Astrocyte (in vitro differentiated cells and primary cell): ENCODE measurements around the gene EIF2B1.

ENCODE experiments used
- EZH2 ChIP-seq: IDR thresholded peaks from 2 replicates; pipeline ENCODE4 v1.6.1; 2012; ENCODE audit warnings: mild to moderate bottlenecking, low read length, inconsistent platforms; ENCODE audit not compliant: insufficient read depth
- TF ChIP-seq, protein P1 (sequence below): IDR thresholded peaks from 2 replicates; pipeline ENCODE4 v1.5.1; 2011; ENCODE audit warnings: low read depth, mild to moderate bottlenecking, inconsistent platforms, low read length, moderate library complexity; ENCODE audit not compliant: insufficient read depth

DNA sequence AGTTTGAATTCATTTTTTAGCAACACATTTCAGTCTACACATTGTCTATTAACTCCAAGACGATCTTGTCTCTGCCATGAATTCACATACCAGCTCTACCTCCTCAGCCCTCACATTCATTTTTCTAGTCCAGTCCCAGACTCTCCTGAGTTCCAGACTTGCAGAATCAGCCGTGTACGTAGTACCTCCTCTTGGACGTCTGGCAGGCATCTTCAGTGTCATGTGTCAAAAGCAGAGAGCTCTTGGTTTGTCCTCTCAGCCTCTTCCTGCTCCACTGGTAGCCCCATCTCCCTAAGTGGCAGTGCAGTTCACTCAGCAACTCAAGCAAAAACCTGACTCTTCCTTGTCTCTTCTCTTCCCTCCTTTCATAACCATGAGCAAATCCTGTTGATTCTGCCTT, 22.9 kb upstream of the EIF2B1 start:
- TF ChIP-seq, protein P1, sequence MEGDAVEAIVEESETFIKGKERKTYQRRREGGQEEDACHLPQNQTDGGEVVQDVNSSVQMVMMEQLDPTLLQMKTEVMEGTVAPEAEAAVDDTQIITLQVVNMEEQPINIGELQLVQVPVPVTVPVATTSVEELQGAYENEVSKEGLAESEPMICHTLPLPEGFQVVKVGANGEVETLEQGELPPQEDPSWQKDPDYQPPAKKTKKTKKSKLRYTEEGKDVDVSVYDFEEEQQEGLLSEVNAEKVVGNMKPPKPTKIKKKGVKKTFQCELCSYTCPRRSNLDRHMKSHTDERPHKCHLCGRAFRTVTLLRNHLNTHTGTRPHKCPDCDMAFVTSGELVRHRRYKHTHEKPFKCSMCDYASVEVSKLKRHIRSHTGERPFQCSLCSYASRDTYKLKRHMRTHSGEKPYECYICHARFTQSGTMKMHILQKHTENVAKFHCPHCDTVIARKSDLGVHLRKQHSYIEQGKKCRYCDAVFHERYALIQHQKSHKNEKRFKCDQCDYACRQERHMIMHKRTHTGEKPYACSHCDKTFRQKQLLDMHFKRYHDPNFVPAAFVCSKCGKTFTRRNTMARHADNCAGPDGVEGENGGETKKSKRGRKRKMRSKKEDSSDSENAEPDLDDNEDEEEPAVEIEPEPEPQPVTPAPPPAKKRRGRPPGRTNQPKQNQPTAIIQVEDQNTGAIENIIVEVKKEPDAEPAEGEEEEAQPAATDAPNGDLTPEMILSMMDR = no peak
- no peak for TF ChIP-seq EZH2
